Measurements from ENCODE around the gene AKAP9. TPM values are rescaled to one million over a fixed set of nuclear protein-coding genes. Genes with fewer than 3 reads are reported as not detected.

Gene AKAP9
- total and polyA plus RNA-seq, 7 experiments from 2014 or later, result 26.0 to 93.5 (median 63.0) TPM

DNA sequence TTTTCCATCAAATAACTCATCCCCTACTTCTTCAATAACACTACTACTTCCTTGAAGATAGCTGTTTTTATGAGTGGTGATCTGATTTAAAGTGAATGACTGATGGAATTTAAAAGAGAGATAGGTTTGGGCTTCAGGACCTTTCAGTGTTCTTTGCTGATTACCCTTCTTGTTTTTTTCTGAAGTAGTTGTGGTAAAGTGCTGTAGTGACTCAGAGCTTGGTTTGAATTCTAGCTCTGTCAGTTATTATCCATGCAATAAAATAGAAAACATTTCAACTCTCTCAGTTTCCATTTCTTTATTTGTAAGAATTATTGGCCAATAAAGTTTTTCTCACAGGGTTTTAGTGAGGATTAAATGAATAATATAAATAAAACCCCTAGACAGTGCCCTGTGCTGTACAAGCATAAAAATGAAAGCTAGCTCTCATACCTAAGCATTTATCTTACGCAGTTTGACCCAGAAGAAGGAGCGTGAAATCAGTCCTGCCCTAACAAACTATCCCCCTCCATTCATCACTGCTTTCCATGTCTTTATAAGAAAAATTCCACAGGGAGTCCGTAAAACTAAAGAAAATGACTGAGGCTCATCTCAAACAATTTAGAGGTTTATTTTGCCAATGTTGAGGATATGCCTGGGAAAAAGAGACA is 25.1 kb upstream of the AKAP9 start:
- no peak overlapping the region for H3K27ac Mint-ChIP-seq
- Histone ChIP-seq H3K4me3 (ENCODE audit: low read length) (no peak overlapping the region), H3K4me1 (ENCODE audit: control insufficient read depth in 2 of 2, insufficient read depth in 2 of 2, low read length in 2 of 2) (peaks cover 3 to 5% of the 10 kb centered on the region in 2 donors), H3K27ac (ENCODE audit: low read depth, low read length) (no peak overlapping the region), H3K27me3 (ENCODE audit: control insufficient read depth in 2 of 2, insufficient read depth in 2 of 2, low read length in 2 of 2) (no peaks in the 10 kb centered on the region), H3K9me3 (ENCODE audit: control insufficient read depth in 2 of 3, low read length in 3 of 3) (no peaks in the 10 kb centered on the region), H3K36me3 (ENCODE audit: control insufficient read depth in 2 of 3, insufficient read depth in 3 of 3, low read length in 3 of 3) (no peaks in the 10 kb centered on the region)
- H3K27me3 Mint-ChIP-seq, result peaks cover 6 to 24% (median 9%) of the 10 kb centered on the region in 5 donors
- H3K4me1 Mint-ChIP-seq, result peaks cover 0 to 8% (median 3%) of the 10 kb centered on the region in 7 donors
- intact Hi-C loops (cut with micrococcal nuclease), result no loop called here
- DNase-seq (no peak), ATAC-seq (no peak)
- H3K9me3 Mint-ChIP-seq, result peaks cover 0 to 1% (median 0%) of the 10 kb centered on the region in 11 donors
- ChIA-PET POLR2A (no interaction called here), CTCF (no interaction called here)
- H3K36me3 Mint-ChIP-seq, result no peaks in the 10 kb centered on the region
- H3K4me3 Mint-ChIP-seq, result no peak overlapping the region

DNA sequence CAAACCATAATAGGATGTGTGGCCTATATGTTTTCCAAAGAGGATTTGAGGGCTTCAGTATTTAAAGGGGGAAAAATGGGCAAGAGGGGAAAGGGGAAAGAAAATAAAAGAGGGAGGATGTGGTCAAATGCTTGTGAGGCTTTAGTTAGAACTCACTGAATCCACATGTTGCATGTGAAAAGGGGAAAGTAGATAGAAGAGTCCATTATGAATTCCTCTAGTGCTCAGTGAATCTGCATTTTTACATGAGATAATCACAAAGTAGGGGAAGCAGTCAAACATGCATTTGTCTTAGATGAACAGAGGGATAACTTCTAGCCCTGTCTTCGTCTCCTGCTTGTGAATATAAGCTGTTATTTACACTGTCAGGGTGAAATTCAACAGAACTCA is 24.6 kb upstream of the AKAP9 start:
- DNase-seq, result no peak
- Histone ChIP-seq H3K27ac (ENCODE audit: low read depth, low read length) (no peak overlapping the region), H3K9me3 (ENCODE audit: control insufficient read depth in 2 of 3, low read length in 3 of 3) (no peaks in the 10 kb centered on the region), H3K36me3 (ENCODE audit: control insufficient read depth in 2 of 3, insufficient read depth in 3 of 3, low read length in 3 of 3) (no peaks in the 10 kb centered on the region), H3K4me1 (ENCODE audit: control insufficient read depth in 2 of 2, insufficient read depth in 2 of 2, low read length in 2 of 2) (peaks cover 3 to 5% of the 10 kb centered on the region in 2 donors), H3K27me3 (ENCODE audit: control insufficient read depth in 2 of 2, insufficient read depth in 2 of 2, low read length in 2 of 2) (no peaks in the 10 kb centered on the region), H3K4me3 (ENCODE audit: low read length) (no peak overlapping the region)
- Mint-ChIP-seq H3K27me3 (peaks cover 6 to 28% (median 14%) of the 10 kb centered on the region in 5 donors), H3K9me3 (peaks cover 0 to 1% (median 0%) of the 10 kb centered on the region in 11 donors), H3K4me3 (no peak overlapping the region), H3K27ac (no peak overlapping the region), H3K36me3 (no peaks in the 10 kb centered on the region), H3K4me1 (peaks cover 0 to 8% (median 3%) of the 10 kb centered on the region in 7 donors)
- ChIA-PET POLR2A (no interaction called here), CTCF (no interaction called here)
- intact Hi-C loops (cut with micrococcal nuclease), result no loop called here
- ATAC-seq, result no peak

DNA sequence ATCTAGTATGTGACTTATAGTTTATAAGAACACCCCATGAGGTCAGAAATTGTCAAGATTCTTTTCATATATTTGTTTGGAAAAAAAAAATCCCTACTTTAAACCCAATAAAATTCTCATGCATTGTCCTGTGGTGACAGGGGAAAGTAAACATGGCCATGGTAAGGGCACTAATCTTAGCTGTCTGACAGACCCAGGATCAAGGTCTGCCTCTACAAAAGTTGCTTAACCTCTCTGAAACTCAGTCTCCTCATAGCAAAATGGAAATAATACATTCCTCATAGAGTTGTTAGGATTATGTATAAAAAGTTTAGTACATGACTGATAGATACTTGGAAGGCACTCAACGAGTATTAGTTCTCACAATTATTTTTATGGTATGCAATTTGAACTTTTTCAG is 22.3 kb upstream of the AKAP9 start:
- ATAC-seq, result no peak
- no peak overlapping the region for H3K4me3 ChIP-seq (ENCODE audit: low read length)
- H3K36me3 Mint-ChIP-seq, result no peaks in the 10 kb centered on the region
- no peak overlapping the region for H3K27ac ChIP-seq (ENCODE audit: low read depth, low read length)
- peaks cover 6 to 32% (median 14%) of the 10 kb centered on the region in 5 donors for H3K27me3 Mint-ChIP-seq
- no peaks in the 10 kb centered on the region for H3K4me1 ChIP-seq (ENCODE audit: control insufficient read depth in 2 of 2, insufficient read depth in 2 of 2, low read length in 2 of 2)
- H3K4me3 Mint-ChIP-seq, result no peak overlapping the region
- no peaks in the 10 kb centered on the region for H3K9me3 ChIP-seq (ENCODE audit: control insufficient read depth in 2 of 3, low read length in 3 of 3)
- H3K9me3 Mint-ChIP-seq, result peaks cover 0 to under 1% (median 0%) of the 10 kb centered on the region in 11 donors
- H3K36me3 ChIP-seq (ENCODE audit: control insufficient read depth in 2 of 3, insufficient read depth in 3 of 3, low read length in 3 of 3), result no peaks in the 10 kb centered on the region
- peaks cover 0 to 8% (median 3%) of the 10 kb centered on the region in 7 donors for H3K4me1 Mint-ChIP-seq
- DNase-seq, result no peak
- no peaks in the 10 kb centered on the region for H3K27me3 ChIP-seq (ENCODE audit: control insufficient read depth in 2 of 2, insufficient read depth in 2 of 2, low read length in 2 of 2)
- no peak overlapping the region for H3K27ac Mint-ChIP-seq
- intact Hi-C loops (cut with micrococcal nuclease), result no loop called here
- POLR2A ChIA-PET, result no interaction called here
- CTCF ChIA-PET, result no interaction called here

- DNase-seq (no peak), ATAC-seq (no peak)
- ChIA-PET POLR2A (no interaction called here), CTCF (no interaction called here)
- Histone ChIP-seq H3K4me1 (ENCODE audit: control insufficient read depth in 2 of 2, insufficient read depth in 2 of 2, low read length in 2 of 2) (no peaks in the 10 kb centered on the region), H3K9me3 (ENCODE audit: control insufficient read depth in 2 of 3, low read length in 3 of 3) (no peaks in the 10 kb centered on the region), H3K4me3 (ENCODE audit: low read length) (no peak overlapping the region), H3K27me3 (ENCODE audit: control insufficient read depth in 2 of 2, insufficient read depth in 2 of 2, low read length in 2 of 2) (no peaks in the 10 kb centered on the region), H3K27ac (ENCODE audit: low read depth, low read length) (no peak overlapping the region), H3K36me3 (ENCODE audit: control insufficient read depth in 2 of 3, insufficient read depth in 3 of 3, low read length in 3 of 3) (no peaks in the 10 kb centered on the region)
- Mint-ChIP-seq H3K4me1 (peaks cover 0 to 2% (median 0%) of the 10 kb centered on the region in 7 donors), H3K27me3 (peaks cover 21 to 37% (median 26%) of the 10 kb centered on the region in 5 donors), H3K27ac (no peak overlapping the region), H3K4me3 (no peak overlapping the region), H3K9me3 (peaks cover 0 to 11% (median 1%) of the 10 kb centered on the region in 11 donors), H3K36me3 (no peaks in the 10 kb centered on the region)
- intact Hi-C loops (cut with micrococcal nuclease), result no loop called here
Observed at GRCh38 chr7:91922857-91923256, 17.8 kb upstream of the AKAP9 start.

GRCh38 chr7:91927912-91928311 is 12.8 kb upstream of the AKAP9 start:
- H3K9me3 Mint-ChIP-seq, result peaks cover 0 to 11% (median 3%) of the 10 kb centered on the region in 11 donors

DNA sequence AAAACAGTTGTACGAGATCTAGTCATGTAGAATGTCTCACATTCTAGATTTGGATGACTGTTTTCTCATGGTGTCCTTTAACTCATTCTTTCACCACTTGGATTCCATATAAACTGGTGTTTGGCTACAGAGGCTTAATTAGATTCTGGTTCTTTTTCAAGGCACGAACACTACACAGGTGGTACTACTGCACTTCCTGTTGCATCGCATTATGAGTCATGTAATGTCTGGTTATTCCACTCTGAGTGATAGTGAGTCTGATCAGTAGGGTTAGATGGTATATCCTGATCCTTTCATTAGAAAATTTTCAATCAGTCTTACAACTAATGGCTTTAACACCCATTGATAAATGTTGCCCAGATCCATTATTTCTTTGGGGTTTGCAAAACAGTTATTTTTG is 11.2 kb upstream of the AKAP9 start:
- no peak overlapping the region for H3K27ac ChIP-seq (ENCODE audit: low read depth, low read length)
- no peaks in the 10 kb centered on the region for H3K27me3 ChIP-seq (ENCODE audit: control insufficient read depth in 2 of 2, insufficient read depth in 2 of 2, low read length in 2 of 2)
- H3K4me3 Mint-ChIP-seq, result no peak overlapping the region
- POLR2A ChIA-PET, result no interaction called here
- DNase-seq (no peak), ATAC-seq (no peak)
- H3K36me3 Mint-ChIP-seq, result no peaks in the 10 kb centered on the region
- peaks cover 9 to 23% (median 15%) of the 10 kb centered on the region in 5 donors for H3K27me3 Mint-ChIP-seq
- no peak overlapping the region for H3K27ac Mint-ChIP-seq
- CTCF ChIA-PET, result no interaction called here
- intact Hi-C loops (cut with micrococcal nuclease), result no loop called here
- H3K9me3 Mint-ChIP-seq, result peaks cover 0 to 11% (median 3%) of the 10 kb centered on the region in 11 donors
- no peak overlapping the region for H3K4me3 ChIP-seq (ENCODE audit: low read length)
- H3K4me1 Mint-ChIP-seq, result peaks cover 0 to 6% (median 6%) of the 10 kb centered on the region in 7 donors
- H3K36me3 ChIP-seq (ENCODE audit: control insufficient read depth in 2 of 3, insufficient read depth in 3 of 3, low read length in 3 of 3), result no peaks in the 10 kb centered on the region
- H3K9me3 ChIP-seq (ENCODE audit: control insufficient read depth in 2 of 3, low read length in 3 of 3), result no peaks in the 10 kb centered on the region
- H3K4me1 ChIP-seq (ENCODE audit: control insufficient read depth in 2 of 2, insufficient read depth in 2 of 2, low read length in 2 of 2), result no peaks in the 10 kb centered on the region

More at GRCh38 chr7:91927912-91928311, 12.8 kb upstream of the AKAP9 start:
- ATAC-seq (no peak), DNase-seq (no peak)
- H3K4me1 ChIP-seq (ENCODE audit: control insufficient read depth in 2 of 2, insufficient read depth in 2 of 2, low read length in 2 of 2), result no peaks in the 10 kb centered on the region
- intact Hi-C loops (cut with micrococcal nuclease), result no loop called here
- Mint-ChIP-seq H3K27ac (no peak overlapping the region), H3K4me1 (peaks cover 0 to 6% (median 6%) of the 10 kb centered on the region in 7 donors), H3K4me3 (peak overlapping the region in 2 of 10 donors; percentile 25 to 53), H3K36me3 (no peaks in the 10 kb centered on the region), H3K27me3 (peaks cover 10 to 23% (median 17%) of the 10 kb centered on the region in 5 donors)
- POLR2A ChIA-PET, result no interaction called here
- no peaks in the 10 kb centered on the region for H3K36me3 ChIP-seq (ENCODE audit: control insufficient read depth in 2 of 3, insufficient read depth in 3 of 3, low read length in 3 of 3)
- no peaks in the 10 kb centered on the region for H3K9me3 ChIP-seq (ENCODE audit: control insufficient read depth in 2 of 3, low read length in 3 of 3)
- CTCF ChIA-PET, result no interaction called here
- H3K27me3 ChIP-seq (ENCODE audit: control insufficient read depth in 2 of 2, insufficient read depth in 2 of 2, low read length in 2 of 2), result no peaks in the 10 kb centered on the region
- H3K4me3 ChIP-seq (ENCODE audit: low read length), result no peak overlapping the region
- no peak overlapping the region for H3K27ac ChIP-seq (ENCODE audit: low read depth, low read length)

Data from naive thymus-derived CD4-positive, alpha-beta T cell (primary cell).